Naive thymus-derived CD4-positive, alpha-beta T cell (primary cell): Measurements from ENCODE around the gene IRS1. TPM values are rescaled to one million over a fixed set of nuclear protein-coding genes. Genes with fewer than 3 reads are reported as not detected.

Experiments
- ATAC-seq: fragments of 150-1000 bp; cut with Tn5 transposase; 2 replicates; pipeline ENCODE4 v1.10.0; 2021; ENCODE audit warnings: mild to moderate bottlenecking, moderate library complexity
- CTCF ChIA-PET: fragments of 350-600 bp; sonication (Branson Sonifier 250); formaldehyde crosslinking; loops from one replicate; lab custom pipeline; 2021; ENCODE audit warnings: antibody characterized with exemption; lab: Charles Lee
- POLR2A ChIA-PET: fragments of 350-600 bp; sonication (Branson Sonifier 250); formaldehyde crosslinking; loops from one replicate; lab custom pipeline; 2021; ENCODE audit warnings: antibody characterized with exemption, inconsistent platforms; lab: Charles Lee
- DNase-seq, 9 donors: peaks; one replicate each; pipeline versions ENCODE4 v3.0.0 to v3.0.0-alpha.2; 2020 to 2022; ENCODE audit warnings: mixed read lengths in 1 of 9
- H3K27ac ChIP-seq: one replicate; pipeline ENCODE4 v1.7.0; 2013; ENCODE audit warnings: mild to moderate bottlenecking, low read depth, low read length, moderate library complexity
- H3K27me3 ChIP-seq, 2 donors: one replicate each; pipeline ENCODE4 v1.7.0; 2013; ENCODE audit warnings: low read length in 2 of 2, mild to moderate bottlenecking in 2 of 2, moderate library complexity in 2 of 2; ENCODE audit not compliant: control insufficient read depth in 2 of 2, insufficient read depth in 2 of 2
- H3K36me3 ChIP-seq, 3 experiments: 1 replicate in 2 of 3; 2 replicates in 1 of 3; pipeline ENCODE4 v1.7.0; 2013; ENCODE audit warnings: low read length in 3 of 3, mild to moderate bottlenecking in 3 of 3, moderate library complexity in 1 of 3; ENCODE audit not compliant: insufficient read depth in 3 of 3, control insufficient read depth in 2 of 3
- H3K4me1 ChIP-seq, 2 donors: one replicate each; pipeline ENCODE4 v1.7.0; 2013; ENCODE audit warnings: low read length in 2 of 2, mild to moderate bottlenecking in 2 of 2, moderate library complexity in 1 of 2; ENCODE audit not compliant: control insufficient read depth in 2 of 2, insufficient read depth in 2 of 2
- H3K4me3 ChIP-seq: 2 replicates; pipeline ENCODE4 v1.7.0; 2013; ENCODE audit warnings: mild to moderate bottlenecking, low read length
- H3K9me3 ChIP-seq, 3 experiments: 1 replicate in 2 of 3; 2 replicates in 1 of 3; pipeline ENCODE4 v1.7.0; 2013; ENCODE audit warnings: low read length in 3 of 3; ENCODE audit not compliant: control insufficient read depth in 2 of 3
- H3K27ac Mint-ChIP-seq, 9 donors: one replicate each; pipeline ENCODE4 v1.8.0; 2020 to 2022; ENCODE audit warnings: mixed read lengths in 9 of 9, mild to moderate bottlenecking in 8 of 9, moderate library complexity in 5 of 9, inconsistent platforms in 2 of 9
- H3K27me3 Mint-ChIP-seq, 5 donors: one replicate each; pipeline ENCODE4 v1.8.0; 2021 to 2022; ENCODE audit warnings: mixed read lengths in 5 of 5, mild to moderate bottlenecking in 1 of 5
- H3K36me3 Mint-ChIP-seq, 5 donors: one replicate each; pipeline ENCODE4 v1.8.0; 2020 to 2022; ENCODE audit warnings: mixed read lengths in 5 of 5, mild to moderate bottlenecking in 3 of 5, inconsistent platforms in 1 of 5
- H3K4me1 Mint-ChIP-seq, 7 donors: one replicate each; pipeline ENCODE4 v1.8.0; 2020 to 2022; ENCODE audit warnings: mixed read lengths in 7 of 7, mild to moderate bottlenecking in 3 of 7, inconsistent platforms in 1 of 7
- H3K4me3 Mint-ChIP-seq, 10 donors: one replicate each; pipeline ENCODE4 v1.8.0; 2020 to 2022; ENCODE audit warnings: mild to moderate bottlenecking in 10 of 10, mixed read lengths in 10 of 10, moderate library complexity in 6 of 10, inconsistent platforms in 2 of 10
- H3K9me3 Mint-ChIP-seq, 11 donors: one replicate each; pipeline ENCODE4 v1.8.0; 2020 to 2022; ENCODE audit warnings: mixed read lengths in 11 of 11, mild to moderate bottlenecking in 4 of 11, inconsistent platforms in 1 of 11, moderate library complexity in 1 of 11
- intact Hi-C, 2 donors: fragments of 100-400 bp; cut with micrococcal nuclease; formaldehyde crosslinking; loops; one replicate each; pipeline ENCODE4 v1.15.1; 2023
- polyA plus RNA-seq, 2 donors: library from polyadenylated mRNA; unstranded; fragments of 300-500 nt; fragmentation: Illumina TruSeq; gene quantifications; one replicate each; pipeline ENCODE4 v1.2.3, GENCODE V29; 2021
- total RNA-seq, 6 experiments: library from RNA in 5 of 6; stranded (reverse) in 5 of 6; gene quantifications; 1 replicate in 5 of 6; 2 replicates in 1 of 6; pipeline ENCODE4 v1.2.3 and lab custom pipeline; 2021 to 2026

IRS1 gene
- total and polyA plus RNA-seq, 7 experiments from 2014 or later, result 0.40 to 7.1 (median 3.3) TPM

DNA sequence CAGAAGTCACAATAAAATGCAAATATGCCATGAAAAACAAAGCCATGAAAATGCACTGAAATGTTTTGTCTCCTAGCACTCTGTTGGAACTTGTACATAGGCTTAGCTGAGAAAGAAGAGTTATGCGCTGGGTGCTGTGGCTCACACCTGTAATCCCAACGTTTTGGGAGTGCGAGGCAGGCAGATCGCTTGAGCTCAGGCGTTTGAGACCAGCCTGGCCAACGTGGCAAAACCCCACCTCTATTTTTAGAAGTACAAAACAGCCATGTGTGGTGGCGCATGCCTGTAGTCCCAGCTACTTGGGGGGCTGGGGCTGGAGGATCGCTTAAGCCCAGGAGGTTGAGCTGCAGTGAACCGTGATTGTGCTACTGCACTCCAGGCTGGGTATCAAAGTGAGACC is 39.9 kb downstream of the IRS1 start:
- POLR2A ChIA-PET, result no interaction called here
- CTCF ChIA-PET, result no interaction called here
- Mint-ChIP-seq H3K27ac (no peak overlapping the region), H3K27me3 (peaks cover 0 to 5% (median 0%) of the 10 kb centered on the region in 5 donors), H3K36me3 (peaks cover 0 to 10% (median 3%) of the 10 kb centered on the region in 5 donors), H3K4me1 (peaks cover 0 to 5% (median 0%) of the 10 kb centered on the region in 7 donors), H3K4me3 (no peak overlapping the region), H3K9me3 (peaks cover 0 to 6% (median 0%) of the 10 kb centered on the region in 11 donors)
- no peak overlapping the region for H3K27ac ChIP-seq
- no peaks in the 10 kb centered on the region for H3K9me3 ChIP-seq
- intact Hi-C loops, result no loop called here
- no peak overlapping the region for H3K4me3 ChIP-seq
- no peaks in the 10 kb centered on the region for H3K27me3 ChIP-seq
- DNase-seq (no peak), ATAC-seq (no peak)
- no peaks in the 10 kb centered on the region for H3K4me1 ChIP-seq
- no peaks in the 10 kb centered on the region for H3K36me3 ChIP-seq

DNA sequence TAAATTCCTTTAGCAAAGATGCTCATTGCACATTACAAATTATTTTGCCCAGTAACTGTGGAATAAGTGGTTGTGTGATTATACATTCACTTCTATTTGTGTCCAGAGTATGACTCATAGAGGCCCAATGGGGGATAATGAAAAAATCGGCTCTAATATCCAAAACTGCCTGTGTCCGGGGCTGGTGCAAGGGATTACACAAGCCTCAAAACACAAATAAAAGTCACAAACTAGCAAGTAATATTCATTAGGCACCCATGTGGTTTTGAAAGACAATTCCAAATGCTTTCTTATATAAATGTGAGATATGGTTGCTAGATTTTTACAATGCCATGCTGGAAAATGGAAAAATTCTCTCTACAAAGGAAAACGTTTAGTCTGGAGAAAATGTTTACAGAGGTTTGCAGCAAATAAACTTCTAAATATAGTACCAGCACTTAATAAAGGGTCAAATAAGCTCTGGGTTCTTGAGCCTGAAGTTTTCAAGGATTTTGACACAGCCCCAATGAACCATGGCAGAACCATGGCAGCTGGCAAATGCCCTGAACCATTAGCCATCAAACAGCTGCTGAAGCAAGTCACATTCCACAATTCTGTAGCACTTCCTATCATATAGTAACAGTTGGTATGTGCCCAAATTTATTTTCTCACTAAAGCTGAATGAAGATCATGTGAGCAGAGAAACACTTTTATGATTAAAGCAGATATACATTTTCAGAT is 40.5 kb downstream of the IRS1 start:
- POLR2A ChIA-PET, result no interaction called here
- intact Hi-C loops, result no loop called here

DNA sequence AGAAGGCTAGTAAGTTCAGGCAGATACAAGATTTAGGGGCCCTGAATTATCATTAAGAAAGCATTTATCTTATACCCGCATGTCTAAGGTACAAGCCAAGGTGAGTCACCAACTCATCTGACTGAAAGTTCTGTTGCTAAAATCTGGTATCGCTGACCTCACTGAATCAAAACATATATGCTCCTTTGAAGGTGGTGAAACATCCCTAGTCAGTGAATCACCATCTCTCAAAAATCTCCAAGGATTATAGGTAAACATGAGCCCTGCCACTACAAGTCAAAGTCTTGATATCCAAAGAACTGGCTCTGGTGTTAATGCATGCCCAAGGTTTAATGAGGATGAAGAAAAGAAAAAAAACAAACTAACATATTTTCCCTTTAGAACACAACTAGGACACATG is 43.5 kb downstream of the IRS1 start:
- intact Hi-C loops, result no loop called here
- CTCF ChIA-PET, result interaction anchor here (1.0 kb wide), 1 partner anchor 9 kb away, joined by 3 read pairs; no protein-coding TSS in a partner anchor

More for the DNA sequence above, 40.5 kb downstream of the IRS1 start:
- Histone ChIP-seq H3K27ac (no peak overlapping the region), H3K27me3 (no peaks in the 10 kb centered on the region), H3K4me1 (no peaks in the 10 kb centered on the region), H3K4me3 (no peak overlapping the region), H3K9me3 (no peaks in the 10 kb centered on the region), H3K36me3 (no peaks in the 10 kb centered on the region)
- Mint-ChIP-seq H3K27ac (no peak overlapping the region), H3K4me3 (no peak overlapping the region), H3K27me3 (peaks cover 0 to 5% (median 0%) of the 10 kb centered on the region in 5 donors), H3K4me1 (peaks cover 0 to 5% (median 0%) of the 10 kb centered on the region in 7 donors), H3K9me3 (peaks cover 0 to 3% (median 0%) of the 10 kb centered on the region in 11 donors), H3K36me3 (peaks cover 0 to 6% (median 3%) of the 10 kb centered on the region in 5 donors)
- CTCF ChIA-PET, result no interaction called here
- no peak for ATAC-seq
- no peak for DNase-seq

DNA sequence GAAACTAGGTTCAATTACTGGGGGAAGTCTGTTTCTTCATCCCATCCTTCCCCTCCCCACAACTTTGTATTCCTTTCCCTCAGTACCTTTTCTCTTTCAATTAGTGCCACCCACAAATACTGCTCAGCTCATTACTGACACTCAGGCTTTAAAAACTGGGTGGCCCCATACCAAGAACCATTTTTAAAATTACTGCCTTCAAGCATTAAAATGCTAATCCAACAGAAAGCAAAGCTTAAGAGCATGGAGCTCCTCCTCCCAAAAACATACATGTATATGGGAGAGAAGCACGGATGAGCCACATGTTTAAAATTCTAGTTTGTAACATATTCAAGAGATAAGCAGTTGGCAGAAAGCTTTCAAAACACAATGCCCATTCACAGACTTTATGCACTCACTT is 44.0 kb downstream of the IRS1 start:
- no peaks in the 10 kb centered on the region for H3K4me1 ChIP-seq
- Mint-ChIP-seq H3K27ac (no peak overlapping the region), H3K9me3 (peaks cover 0 to 3% (median 0%) of the 10 kb centered on the region in 11 donors), H3K4me1 (peaks cover 0 to 5% (median 0%) of the 10 kb centered on the region in 7 donors), H3K27me3 (no peaks in the 10 kb centered on the region), H3K36me3 (no peaks in the 10 kb centered on the region), H3K4me3 (no peak overlapping the region)
- no peaks in the 10 kb centered on the region for H3K36me3 ChIP-seq
- no peak overlapping the region for H3K4me3 ChIP-seq
- DNase-seq (no peak), ATAC-seq (no peak)
- ChIA-PET POLR2A (no interaction called here), CTCF (interaction anchor here (1.0 kb wide), 1 partner anchor 9 kb away, joined by 3 read pairs; no protein-coding TSS in a partner anchor)
- intact Hi-C loops, result no loop called here
- H3K27me3 ChIP-seq, result no peaks in the 10 kb centered on the region
- H3K27ac ChIP-seq, result no peak overlapping the region
- H3K9me3 ChIP-seq, result no peaks in the 10 kb centered on the region

More for the DNA sequence above, 43.5 kb downstream of the IRS1 start:
- Histone ChIP-seq H3K4me3 (no peak overlapping the region), H3K27me3 (no peaks in the 10 kb centered on the region), H3K9me3 (no peaks in the 10 kb centered on the region), H3K4me1 (no peaks in the 10 kb centered on the region), H3K36me3 (no peaks in the 10 kb centered on the region), H3K27ac (no peak overlapping the region)
- DNase-seq, result no peak
- Mint-ChIP-seq H3K27me3 (peaks cover 0 to 1% (median 0%) of the 10 kb centered on the region in 5 donors), H3K9me3 (peaks cover 0 to 3% (median 0%) of the 10 kb centered on the region in 11 donors), H3K36me3 (no peaks in the 10 kb centered on the region), H3K4me1 (peaks cover 0 to 5% (median 0%) of the 10 kb centered on the region in 7 donors), H3K27ac (no peak overlapping the region), H3K4me3 (no peak overlapping the region)
- no peak for ATAC-seq
- POLR2A ChIA-PET, result no interaction called here

DNA sequence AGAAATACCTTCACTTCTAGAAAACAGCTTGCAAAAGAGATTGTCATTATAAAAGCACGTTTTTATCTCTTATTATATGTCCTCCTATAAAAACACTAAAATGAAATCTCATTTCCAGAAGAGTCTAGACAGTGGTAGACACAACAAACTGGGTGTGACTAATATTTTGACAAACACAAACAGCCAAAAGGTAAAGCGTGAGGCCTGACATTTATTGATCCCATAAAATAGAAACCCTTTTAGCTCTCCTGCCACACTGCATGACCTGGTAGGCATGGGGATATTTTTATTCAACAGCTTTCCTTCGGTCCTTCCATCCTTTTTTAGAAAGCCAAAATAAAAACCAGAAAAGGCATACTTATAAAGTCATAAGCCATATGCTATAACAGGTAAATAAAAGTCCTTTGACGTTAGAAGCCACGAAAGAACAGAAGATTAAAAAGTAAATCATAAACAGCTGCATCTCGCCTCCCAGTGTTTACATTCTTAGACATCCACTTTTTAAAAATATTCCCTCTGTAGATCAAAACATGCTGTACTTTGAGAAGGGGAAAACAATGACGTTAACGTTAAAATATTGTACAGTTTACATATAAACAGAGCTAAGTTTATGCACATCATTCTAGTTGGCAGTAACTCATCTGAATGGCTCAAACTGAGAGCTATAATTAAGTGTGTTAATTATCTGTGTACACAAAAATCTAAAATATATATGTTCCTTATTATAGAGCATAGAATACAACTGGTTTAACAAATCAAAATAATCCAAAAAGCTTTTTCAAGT is 44.6 kb downstream of the IRS1 start:
- Mint-ChIP-seq H3K27ac (no peak overlapping the region), H3K4me3 (no peak overlapping the region), H3K27me3 (no peaks in the 10 kb centered on the region), H3K36me3 (no peaks in the 10 kb centered on the region), H3K9me3 (peaks cover 0 to 3% (median 0%) of the 10 kb centered on the region in 11 donors), H3K4me1 (peaks cover 0 to 5% (median 0%) of the 10 kb centered on the region in 7 donors)
- no peaks in the 10 kb centered on the region for H3K27me3 ChIP-seq
- ChIA-PET POLR2A (no interaction called here), CTCF (interaction anchor here (1.0 kb wide), 1 partner anchor 10 kb away, joined by 3 read pairs; no protein-coding TSS in a partner anchor)
- no peaks in the 10 kb centered on the region for H3K36me3 ChIP-seq
- intact Hi-C loops, result no loop called here
- ATAC-seq, result no peak
- H3K4me3 ChIP-seq, result no peak overlapping the region
- DNase-seq, result no peak
- H3K4me1 ChIP-seq, result no peaks in the 10 kb centered on the region
- H3K27ac ChIP-seq, result no peak overlapping the region
- no peaks in the 10 kb centered on the region for H3K9me3 ChIP-seq

DNA sequence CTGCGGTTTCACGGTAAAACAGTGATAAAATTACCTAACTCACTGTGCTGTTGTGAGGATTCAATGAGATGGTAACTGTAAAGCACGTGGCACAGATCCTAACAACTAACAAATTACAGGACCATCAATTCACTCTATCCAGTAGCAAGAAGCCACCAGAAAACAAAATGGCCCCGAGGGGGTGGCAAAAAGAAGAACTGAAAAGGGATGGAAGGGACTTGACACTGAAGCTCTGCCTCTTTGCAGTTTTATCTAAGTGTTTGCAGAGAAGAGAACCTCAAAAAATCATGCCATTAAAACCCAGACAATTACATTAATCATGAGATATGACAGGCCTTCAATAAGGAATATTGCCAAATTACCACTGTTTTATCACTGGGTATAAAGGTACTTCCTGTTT is 46.7 kb downstream of the IRS1 start:
- ATAC-seq (no peak), DNase-seq (no peak)
- Mint-ChIP-seq H3K4me1 (peaks cover 0 to 5% (median 0%) of the 10 kb centered on the region in 7 donors), H3K9me3 (peaks cover 0 to 3% (median 0%) of the 10 kb centered on the region in 11 donors), H3K27ac (no peak overlapping the region), H3K4me3 (no peak overlapping the region), H3K36me3 (peaks cover 0 to 6% (median 0%) of the 10 kb centered on the region in 5 donors), H3K27me3 (no peaks in the 10 kb centered on the region)
- H3K4me1 ChIP-seq, result no peaks in the 10 kb centered on the region
- no peak overlapping the region for H3K27ac ChIP-seq
- H3K4me3 ChIP-seq, result no peak overlapping the region
- no peaks in the 10 kb centered on the region for H3K9me3 ChIP-seq
- no peaks in the 10 kb centered on the region for H3K27me3 ChIP-seq
- CTCF ChIA-PET, result no interaction called here
- intact Hi-C loops, result no loop called here
- H3K36me3 ChIP-seq, result no peaks in the 10 kb centered on the region
- POLR2A ChIA-PET, result interaction anchor here (0.7 kb wide), 1 partner anchor 192 kb away, joined by 3 read pairs; no protein-coding TSS in a partner anchor
